HG03571 (cell line): ENCODE measurements around the gene CCDC77.

Experiments used
- ATAC-seq: cut with Tn5 transposase; IDR thresholded peaks from one replicate; pipeline ENCODE4 v1.9.1; 2021; ENCODE audit not compliant: unreplicated experiment

CCDC77 gene

DNA sequence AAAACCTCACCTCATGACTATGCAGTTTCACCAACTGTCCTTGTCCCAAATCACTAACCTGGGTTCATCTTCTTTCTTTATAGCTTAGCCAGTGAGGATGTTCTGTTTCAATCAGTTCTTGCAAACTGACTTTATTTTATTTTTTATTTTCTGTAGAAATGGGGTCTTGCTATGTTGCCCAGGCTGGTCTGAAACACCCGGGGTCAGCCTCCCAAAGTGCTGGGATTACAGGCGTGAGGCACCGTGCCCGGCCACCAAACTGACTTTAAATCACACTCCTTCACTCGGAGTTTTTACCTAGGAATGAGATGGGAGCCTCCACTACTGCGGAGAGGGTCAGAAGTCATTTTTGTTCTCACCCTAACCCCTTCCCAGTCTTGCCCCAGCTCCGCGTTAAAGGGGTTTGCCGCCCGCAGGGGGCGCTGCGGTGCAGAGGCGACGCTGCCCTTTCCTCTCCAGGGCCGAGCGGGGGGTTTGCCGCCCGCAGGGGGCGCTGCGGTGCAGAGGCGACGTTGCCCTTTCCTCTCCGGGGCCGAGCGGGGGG is 51.3 kb downstream of the CCDC77 start:
- ATAC-seq, result no peak

- ATAC-seq, result no peak
Measured at GRCh38 chr12:454833-455232, 53.4 kb downstream of the CCDC77 start.

DNA sequence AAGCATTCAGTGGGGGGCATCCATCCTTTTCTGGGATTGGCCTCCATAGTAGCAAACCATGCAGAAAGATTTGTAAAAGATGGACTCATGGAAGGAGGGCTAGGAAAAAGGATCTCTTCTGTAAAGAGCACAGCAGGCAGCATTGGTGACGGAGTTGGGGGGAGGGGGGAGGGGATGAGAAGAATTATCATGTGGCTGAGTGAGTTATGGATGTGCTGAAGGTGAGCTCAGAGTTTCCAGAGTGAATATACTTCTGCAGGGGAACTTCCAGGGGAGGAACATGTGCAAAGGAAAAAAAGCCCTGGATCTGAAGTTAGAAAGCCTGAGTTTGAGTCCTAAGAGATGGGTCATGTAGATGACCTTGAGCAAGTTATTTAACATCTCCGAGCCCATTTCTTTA is 54.4 kb downstream of the CCDC77 start:
- ATAC-seq, result no peak

GRCh38 chr12:457676-458075 is 56.2 kb downstream of the CCDC77 start:
- ATAC-seq, result no peak

- no peak for ATAC-seq
Measured at GRCh38 chr12:459050-459429, 57.6 kb downstream of the CCDC77 start.

DNA sequence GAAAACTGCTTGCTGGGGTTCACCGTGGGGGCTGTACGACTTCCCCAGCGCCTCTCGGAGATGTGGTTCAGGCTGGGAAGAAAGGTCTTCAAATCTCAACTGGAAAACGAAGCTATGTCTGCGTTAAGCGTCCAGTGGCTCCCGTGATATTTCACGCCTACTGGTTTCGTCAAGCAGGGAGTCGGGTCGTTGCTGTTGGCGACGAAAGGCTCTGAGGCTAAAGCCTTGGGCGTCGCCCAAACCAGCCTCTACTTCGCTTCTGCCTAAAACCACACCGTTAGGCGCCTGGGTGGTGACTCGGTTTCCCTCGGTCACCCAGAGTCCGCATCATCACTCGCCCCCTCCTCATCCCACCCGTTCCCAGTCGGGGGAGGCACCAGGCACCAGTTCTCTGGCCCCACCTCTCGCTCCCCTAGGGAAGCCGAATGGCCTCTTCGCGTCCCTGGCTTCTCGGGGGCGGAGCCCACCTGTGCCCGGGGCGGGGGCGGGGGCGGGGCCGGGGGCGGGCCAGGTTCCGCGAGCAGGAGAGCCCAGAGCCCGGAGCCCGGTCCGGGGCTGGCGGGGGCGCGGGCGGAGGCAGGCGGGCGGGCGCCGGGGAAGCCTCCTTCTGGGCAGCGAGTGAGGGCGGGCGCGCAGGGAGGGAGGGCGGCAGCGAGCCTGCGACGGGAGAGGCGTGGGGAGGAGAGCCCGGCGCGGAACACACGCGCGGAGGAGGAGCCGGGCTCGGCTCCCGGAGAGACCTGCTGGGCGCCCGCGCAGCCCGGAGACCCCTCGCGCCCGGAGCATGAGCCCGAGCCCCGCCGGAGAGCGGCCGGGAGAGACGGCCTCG is 58.2 kb downstream of the CCDC77 start, which contains the start of gene B4GALNT3:
B4GALNT3 (plus strand) TSS at position 510 of the 829 bp plus-strand sequence. CDS start 438 bp downstream, outside the sequence.
- no peak for ATAC-seq

- ATAC-seq, result no peak
Measured at GRCh38 chr12:460261-461230, 59.1 kb downstream of the CCDC77 start.

GRCh38 chr12:461425-461824 is 60.0 kb downstream of the CCDC77 start:
- no peak for ATAC-seq

- ATAC-seq, result no peak
Measured at GRCh38 chr12:462936-463705, 61.7 kb downstream of the CCDC77 start.

- no peak for ATAC-seq
Measured at GRCh38 chr12:464484-465267, 63.2 kb downstream of the CCDC77 start.

DNA sequence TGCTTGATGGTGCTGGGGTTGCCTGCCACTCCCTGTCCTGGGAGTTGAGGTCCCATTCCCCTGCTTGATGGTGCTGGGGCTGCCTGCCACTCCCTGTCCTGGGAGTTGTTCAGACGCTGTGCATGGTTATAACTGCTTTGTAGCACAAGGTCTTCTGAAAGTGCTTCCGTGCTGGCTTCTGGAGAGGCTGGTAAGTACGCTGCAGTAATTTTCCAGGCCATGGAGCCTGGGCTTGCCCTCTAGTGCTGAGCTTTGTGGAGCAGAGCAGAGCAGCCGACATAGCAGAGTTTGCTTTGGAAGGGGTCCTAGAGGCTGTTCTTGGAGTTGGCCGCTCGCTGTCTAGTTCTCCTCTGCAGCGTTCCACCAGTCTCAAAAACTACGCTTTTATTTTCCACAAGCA is 64.6 kb downstream of the CCDC77 start:
- no peak for ATAC-seq

DNA sequence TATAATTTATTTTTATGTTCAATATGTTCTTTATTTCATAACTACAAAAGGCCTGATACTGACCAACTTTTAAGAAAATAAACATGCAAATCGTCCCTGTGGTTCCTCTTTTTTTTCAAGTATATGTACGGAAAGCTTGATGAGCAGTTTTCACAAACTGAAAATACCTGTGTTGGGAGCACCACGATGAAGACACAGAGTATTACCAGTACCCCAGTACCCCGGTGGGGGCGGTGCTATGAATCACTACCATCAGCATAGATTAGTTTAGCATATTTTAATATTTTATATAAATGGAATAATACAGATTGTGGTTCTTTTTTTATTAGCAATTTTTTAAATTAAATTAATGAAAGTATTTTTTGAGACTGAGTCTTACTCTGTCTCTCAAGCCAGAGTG is 65.3 kb downstream of the CCDC77 start:
- ATAC-seq, result no peak

DNA sequence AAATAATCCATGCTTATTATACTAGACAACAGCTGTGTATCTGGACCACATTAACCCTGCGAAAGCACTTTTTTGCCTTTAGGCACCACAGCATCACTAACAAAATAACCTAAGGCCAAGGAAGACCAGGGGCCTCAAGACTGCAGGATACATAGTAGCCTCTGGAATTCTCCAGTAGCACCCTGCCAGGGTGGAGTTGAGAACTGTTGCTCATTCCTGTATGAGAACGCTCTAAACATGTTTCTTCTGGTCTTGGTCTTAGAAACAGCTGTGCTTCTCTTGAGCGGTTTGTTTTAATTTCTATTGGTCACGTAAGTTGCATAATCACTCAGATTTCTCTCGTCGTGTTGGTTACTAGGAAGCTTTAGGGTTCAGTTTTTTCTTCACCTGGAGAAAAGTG is 66.1 kb downstream of the CCDC77 start:
- ATAC-seq, result no peak

GRCh38 chr12:468671-469389 is 67.4 kb downstream of the CCDC77 start:
- ATAC-seq, result no peak

- no peak for ATAC-seq
Measured at GRCh38 chr12:470133-470532, 68.7 kb downstream of the CCDC77 start.

GRCh38 chr12:473198-473597 is 71.8 kb downstream of the CCDC77 start:
- ATAC-seq, result no peak

DNA sequence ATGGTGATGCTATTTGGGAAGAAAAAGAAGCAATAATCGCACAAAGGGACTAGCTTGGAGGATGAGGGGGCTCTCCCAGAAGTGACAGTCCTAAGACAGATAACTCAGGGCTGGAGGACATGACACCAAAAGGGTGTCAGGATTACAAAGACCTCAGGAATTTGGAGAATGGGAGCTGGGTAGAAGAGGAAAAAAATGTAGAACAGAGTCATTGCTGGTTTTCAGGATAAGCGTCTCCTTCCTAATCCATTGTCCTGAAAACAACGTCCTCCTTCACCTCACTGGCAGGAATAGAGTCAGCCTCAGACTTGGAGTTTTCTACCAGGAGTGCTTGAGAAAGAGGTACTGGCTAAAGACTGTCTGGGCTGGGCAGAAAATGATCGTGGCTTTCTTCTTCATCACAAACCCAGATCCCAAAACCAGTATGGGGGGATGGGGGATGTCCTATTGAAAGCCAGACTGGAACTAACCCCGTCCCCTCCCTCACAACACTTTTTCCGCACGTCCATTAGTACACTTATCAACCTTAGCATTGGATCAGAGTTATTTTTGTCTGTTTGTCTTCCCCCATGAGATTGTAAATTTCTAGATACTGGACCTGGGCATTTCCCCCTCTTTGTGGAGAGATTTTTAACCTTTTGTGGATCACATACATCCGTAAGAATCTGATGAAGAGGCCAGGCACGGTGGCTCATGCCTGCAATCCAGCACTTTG is 72.6 kb downstream of the CCDC77 start:
- no peak for ATAC-seq

- ATAC-seq, result no peak
Measured at GRCh38 chr12:475286-475685, 73.8 kb downstream of the CCDC77 start.

GRCh38 chr12:479161-479560 is 77.7 kb downstream of the CCDC77 start:
- no peak for ATAC-seq
